GM23338 (cell line): ENCODE data around the gene MPZL1. TPM values are rescaled to one million over a fixed set of nuclear protein-coding genes. Genes with fewer than 3 reads are reported as not detected.

Experiments used
- ATAC-seq: fragments of 200-7000 bp; cut with Tn5 transposase; 3 replicates; pipeline ENCODE4 v1.9.1; 2020
- DNase-seq: peaks from one replicate; pipeline ENCODE4 v3.0.0-alpha.2; 2015; ENCODE audit warnings: low spot score
- H2AFZ ChIP-seq: fragments of 200-600 bp; sonication (generic); 2 replicates; pipeline ENCODE4 v1.8.0; 2016; ENCODE audit warnings: antibody characterized with exemption, mild to moderate bottlenecking, moderate library complexity
- H3F3A ChIP-seq: fragments of 200-600 bp; sonication (generic); replicated peaks from 2 replicates; pipeline ENCODE4 v1.8.0; 2017; ENCODE audit warnings: antibody characterized with exemption, mixed run types, low read depth
- H3K27ac ChIP-seq: fragments of 200-600 bp; sonication (generic); 2 replicates; pipeline ENCODE4 v1.6.1; 2016; ENCODE audit warnings: low read depth
- H3K27me3 ChIP-seq: fragments of 200-600 bp; sonication (generic); 2 replicates; pipeline ENCODE4 v1.8.0; 2016; ENCODE audit warnings: mild to moderate bottlenecking, mixed run types, moderate library complexity; ENCODE audit not compliant: insufficient read depth
- H3K36me3 ChIP-seq: fragments of 200-600 bp; sonication (generic); 2 replicates; pipeline ENCODE4 v1.8.0; 2016; ENCODE audit warnings: mild to moderate bottlenecking; ENCODE audit not compliant: insufficient read depth
- H3K4me1 ChIP-seq: fragments of 200-600 bp; sonication (generic); 2 replicates; pipeline ENCODE4 v1.8.0; 2016; ENCODE audit warnings: mild to moderate bottlenecking, moderate library complexity; ENCODE audit not compliant: insufficient read depth
- H3K4me2 ChIP-seq: fragments of 200-600 bp; sonication (generic); 2 replicates; pipeline ENCODE4 v1.7.1; 2017; ENCODE audit warnings: mixed run types
- H3K4me3 ChIP-seq: fragments of 200-600 bp; sonication (generic); 2 replicates; pipeline ENCODE4 v1.6.1; 2016; ENCODE audit warnings: mixed run types
- H3K79me2 ChIP-seq: fragments of 200-600 bp; sonication (generic); replicated peaks from 2 replicates; pipeline ENCODE4 v1.8.0; 2017; ENCODE audit warnings: mild to moderate bottlenecking; ENCODE audit not compliant: insufficient read depth
- H3K9me2 ChIP-seq: fragments of 200-600 bp; sonication (generic); 2 replicates; pipeline ENCODE4 v1.8.0; 2017; ENCODE audit not compliant: insufficient read depth
- H4K20me1 ChIP-seq: fragments of 200-600 bp; sonication (generic); replicated peaks from 2 replicates; pipeline ENCODE4 v1.8.0; 2017; ENCODE audit warnings: mild to moderate bottlenecking; ENCODE audit not compliant: insufficient read depth
- H3K27ac Mint-ChIP-seq: 2 replicates; pipeline ENCODE4 v1.8.0; 2020; ENCODE audit warnings: inconsistent platforms, mild to moderate bottlenecking, moderate library complexity, mixed read lengths
- H3K27me3 Mint-ChIP-seq: 3 replicates; pipeline ENCODE4 v1.8.0; 2022; ENCODE audit warnings: low read depth, mild to moderate bottlenecking, moderate library complexity, mixed read lengths, inconsistent platforms; ENCODE audit not compliant: insufficient read depth, poor library complexity
- H3K36me3 Mint-ChIP-seq: 3 replicates; pipeline ENCODE4 v1.8.0; 2021; ENCODE audit warnings: low read depth, mild to moderate bottlenecking, inconsistent platforms, moderate library complexity, mixed read lengths
- H3K4me1 Mint-ChIP-seq: 3 replicates; pipeline ENCODE4 v1.8.0; 2020; ENCODE audit warnings: mild to moderate bottlenecking, inconsistent platforms, mixed read lengths
- H3K4me3 Mint-ChIP-seq: 3 replicates; pipeline ENCODE4 v1.8.0; 2021; ENCODE audit warnings: moderate library complexity, mild to moderate bottlenecking, inconsistent platforms, mixed read lengths
- H3K9me3 Mint-ChIP-seq: 3 replicates; pipeline ENCODE4 v1.8.0; 2020; ENCODE audit warnings: moderate library complexity, mild to moderate bottlenecking, inconsistent platforms, mixed read lengths
- EZH2 ChIP-seq: fragments of 200-600 bp; sonication (generic); IDR thresholded peaks from one replicate; pipeline ENCODE4 v1.8.0; 2017; ENCODE audit warnings: antibody characterized with exemption, mild to moderate bottlenecking, low read depth; ENCODE audit not compliant: unreplicated experiment
- EZH2phosphoT487 ChIP-seq: fragments of 200-600 bp; sonication (generic); IDR thresholded peaks from one replicate; pipeline ENCODE4 v1.8.1; 2018; ENCODE audit warnings: antibody characterized with exemption; ENCODE audit not compliant: unreplicated experiment
- JUNB ChIP-seq: IDR thresholded peaks from one replicate; pipeline ENCODE4 v1.6.1; 2016; ENCODE audit warnings: antibody characterized with exemption; ENCODE audit not compliant: unreplicated experiment
- NANOG ChIP-seq: IDR thresholded peaks from 2 replicates; pipeline ENCODE4 v1.6.1; 2016; ENCODE audit warnings: antibody characterized with exemption, borderline replicate concordance
- POLR2AphosphoS5 ChIP-seq: IDR thresholded peaks from 2 replicates; pipeline ENCODE4 v1.6.1; 2016; ENCODE audit warnings: antibody characterized with exemption, low read depth
- STAT1 ChIP-seq: IDR thresholded peaks from one replicate; pipeline ENCODE4 v1.6.1; 2016; ENCODE audit warnings: antibody characterized with exemption; ENCODE audit not compliant: unreplicated experiment
- ZNF114 ChIP-seq: fragments of 250-450 bp; sonication (Bioruptor Pico); IDR thresholded peaks from 2 replicates; pipeline ENCODE4 v1.5.0; 2020; ENCODE audit warnings: mild to moderate bottlenecking, moderate library complexity
- ZNF331 ChIP-seq: fragments of 250-450 bp; sonication (Bioruptor Pico); IDR thresholded peaks from 2 replicates; pipeline ENCODE4 v1.5.0; 2020; ENCODE audit warnings: low read depth, mild to moderate bottlenecking, moderate library complexity
- polyA plus RNA-seq: library from polyadenylated mRNA; unstranded; fragments of >200 nt; fragmentation: Nextera tagmentation; extraction: Ambion mirVana; gene quantifications from 2 replicates; pipeline ENCODE4 v1.2.1, GENCODE V29; 2016
- total RNA-seq: library from RNA; depleted of rRNA; stranded (reverse); fragments of >200 nt; shearing (Covaris generic); gene quantifications from 2 replicates; pipeline ENCODE4 v1.2.3, GENCODE V29; 2014
- TF ChIP-seq, protein P1 (sequence below), 2 experiments: fragments of 200-600 bp in 1 of 2; sonication (generic) in 1 of 2; conservative IDR thresholded peaks; 2 replicates each; pipeline versions ENCODE4 v1.5.1 to v1.6.1; 2016 to 2017; ENCODE audit warnings: antibody characterized with exemption in 2 of 2, low read depth in 2 of 2, mild to moderate bottlenecking in 2 of 2, moderate library complexity in 1 of 2
- TF ChIP-seq, protein P2 (sequence below): fragments of 250-450 bp; sonication (Bioruptor Pico); IDR thresholded peaks from 2 replicates; pipeline ENCODE4 v1.5.0; 2020; ENCODE audit warnings: mild to moderate bottlenecking, moderate library complexity

MPZL1 gene
- total and polyA plus RNA-seq, 2 experiments from 2014 or later: 35.1 to 85.1 TPM

DNA sequence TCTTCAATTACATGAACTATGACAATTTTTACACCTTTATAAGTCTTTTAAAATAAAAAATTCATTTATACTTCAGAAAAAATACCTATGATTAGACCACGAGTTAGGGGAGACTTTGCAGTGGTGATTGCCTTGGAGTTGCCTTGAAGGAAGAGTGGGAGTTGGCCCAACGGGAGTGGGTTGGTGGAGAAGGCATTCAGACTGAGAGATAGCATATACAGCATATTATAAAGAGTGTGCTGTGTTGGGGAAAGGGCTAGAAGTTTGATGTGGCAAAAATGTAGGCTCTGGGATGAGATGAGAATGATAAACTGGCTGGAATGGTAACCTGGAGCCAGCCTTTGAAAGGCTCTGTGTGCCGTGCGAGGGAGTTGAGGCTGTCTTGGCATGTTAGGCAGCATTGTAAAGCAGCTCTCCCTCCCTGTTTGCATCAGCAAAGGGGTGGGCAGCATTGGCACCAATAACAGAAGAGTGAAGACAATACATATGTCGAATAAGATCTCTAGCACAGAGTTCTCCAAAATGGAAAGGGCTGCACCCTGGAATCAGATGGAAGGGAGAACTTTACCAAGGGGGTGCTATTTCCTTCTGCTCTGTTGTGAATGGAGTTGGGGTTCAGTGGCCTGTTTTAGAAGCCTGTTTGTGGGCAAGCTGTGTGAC lies 24.4 kb downstream of the MPZL1 start:
- H2AFZ ChIP-seq: no peak overlapping the region
- H3K27ac Mint-ChIP-seq: peak overlapping the region; percentile 25
- H3K9me3 Mint-ChIP-seq: no peaks in the 10 kb centered on the region
- no peaks in the 10 kb centered on the region for H3K36me3 Mint-ChIP-seq
- H3K27me3 ChIP-seq: no peaks in the 10 kb centered on the region
- H3K79me2 ChIP-seq: peaks cover 99% of the 10 kb centered on the region
- H3K4me3 Mint-ChIP-seq: no peak overlapping the region
- no peak for DNase-seq
- no peak overlapping the region for H3K4me3 ChIP-seq
- no peaks in the 10 kb centered on the region for H3F3A ChIP-seq
- ATAC-seq: peak; percentile 49
- H3K27me3 Mint-ChIP-seq: no peaks in the 10 kb centered on the region
- H3K36me3 ChIP-seq: no peaks in the 10 kb centered on the region
- no peaks in the 10 kb centered on the region for H3K9me2 ChIP-seq
- peaks cover 27% of the 10 kb centered on the region for H3K4me1 Mint-ChIP-seq
- 0 out of 2 replicates have a peak overlapping the region, but pooled peaks have one; percentile 6 for H3K27ac ChIP-seq
- H3K4me2 ChIP-seq: no peak overlapping the region
- H3K4me1 ChIP-seq: peaks cover 38% of the 10 kb centered on the region
- H4K20me1 ChIP-seq: peaks cover 25% of the 10 kb centered on the region
- TF ChIP-seq STAT1: no peak
- TF ChIP-seq, protein P1, sequence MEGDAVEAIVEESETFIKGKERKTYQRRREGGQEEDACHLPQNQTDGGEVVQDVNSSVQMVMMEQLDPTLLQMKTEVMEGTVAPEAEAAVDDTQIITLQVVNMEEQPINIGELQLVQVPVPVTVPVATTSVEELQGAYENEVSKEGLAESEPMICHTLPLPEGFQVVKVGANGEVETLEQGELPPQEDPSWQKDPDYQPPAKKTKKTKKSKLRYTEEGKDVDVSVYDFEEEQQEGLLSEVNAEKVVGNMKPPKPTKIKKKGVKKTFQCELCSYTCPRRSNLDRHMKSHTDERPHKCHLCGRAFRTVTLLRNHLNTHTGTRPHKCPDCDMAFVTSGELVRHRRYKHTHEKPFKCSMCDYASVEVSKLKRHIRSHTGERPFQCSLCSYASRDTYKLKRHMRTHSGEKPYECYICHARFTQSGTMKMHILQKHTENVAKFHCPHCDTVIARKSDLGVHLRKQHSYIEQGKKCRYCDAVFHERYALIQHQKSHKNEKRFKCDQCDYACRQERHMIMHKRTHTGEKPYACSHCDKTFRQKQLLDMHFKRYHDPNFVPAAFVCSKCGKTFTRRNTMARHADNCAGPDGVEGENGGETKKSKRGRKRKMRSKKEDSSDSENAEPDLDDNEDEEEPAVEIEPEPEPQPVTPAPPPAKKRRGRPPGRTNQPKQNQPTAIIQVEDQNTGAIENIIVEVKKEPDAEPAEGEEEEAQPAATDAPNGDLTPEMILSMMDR (conservative IDR thresholded peaks at IDR 0.05; ENCODE audit: low read depth in 2 of 2): peak in 1 of 2 experiments; percentile 15; a peak in 2 of 4 replicates

DNA sequence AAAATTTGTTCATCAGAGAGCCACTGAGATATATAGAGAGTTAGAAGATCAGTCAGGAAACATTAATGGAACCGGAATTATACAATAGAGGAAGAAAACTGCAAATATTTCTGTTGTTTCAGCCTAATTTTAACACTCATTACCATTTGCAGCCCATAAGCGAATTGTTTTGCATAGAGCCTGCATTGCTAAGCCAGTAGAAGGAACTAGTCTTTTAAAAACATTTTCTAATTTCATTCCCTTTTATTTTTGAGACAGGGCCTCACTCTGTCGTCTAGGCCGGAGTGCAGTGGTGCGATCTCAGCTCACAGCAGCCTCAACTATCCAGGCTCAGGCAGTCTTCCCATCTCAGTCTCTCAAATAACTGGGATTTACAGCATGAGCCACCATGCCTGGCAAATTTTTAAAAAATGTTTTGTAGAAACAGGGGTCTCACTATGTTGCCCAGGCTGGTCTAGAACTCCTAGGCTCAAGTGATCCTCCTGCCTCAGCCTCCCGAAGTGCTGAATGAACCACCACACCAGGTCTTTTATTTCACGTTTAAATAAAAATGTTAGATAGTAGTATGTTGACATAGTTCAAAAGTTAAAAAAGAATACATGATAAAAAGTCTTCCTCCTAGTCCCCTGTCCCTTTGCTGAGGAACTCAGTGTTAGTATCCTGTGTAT lies 25.3 kb downstream of the MPZL1 start:
- Histone ChIP-seq H3K9me2 (no peaks in the 10 kb centered on the region), H3K4me1 (peaks cover 32% of the 10 kb centered on the region), H3K27ac (no peak overlapping the region), H3K36me3 (no peaks in the 10 kb centered on the region), H3K4me3 (no peak overlapping the region), H4K20me1 (peaks cover 18% of the 10 kb centered on the region), H3K79me2 (peaks cover 99% of the 10 kb centered on the region), H2AFZ (no peak overlapping the region), H3K4me2 (no peak overlapping the region), H3F3A (no peaks in the 10 kb centered on the region), H3K27me3 (no peaks in the 10 kb centered on the region)
- H3K4me1 Mint-ChIP-seq: peaks cover 27% of the 10 kb centered on the region
- ATAC-seq (no peak), DNase-seq (no peak)
- H3K27ac Mint-ChIP-seq: no peak overlapping the region
- H3K9me3 Mint-ChIP-seq: no peaks in the 10 kb centered on the region
- no peaks in the 10 kb centered on the region for H3K27me3 Mint-ChIP-seq
- H3K4me3 Mint-ChIP-seq: no peak overlapping the region
- no peaks in the 10 kb centered on the region for H3K36me3 Mint-ChIP-seq
- TF ChIP-seq, protein P2, sequence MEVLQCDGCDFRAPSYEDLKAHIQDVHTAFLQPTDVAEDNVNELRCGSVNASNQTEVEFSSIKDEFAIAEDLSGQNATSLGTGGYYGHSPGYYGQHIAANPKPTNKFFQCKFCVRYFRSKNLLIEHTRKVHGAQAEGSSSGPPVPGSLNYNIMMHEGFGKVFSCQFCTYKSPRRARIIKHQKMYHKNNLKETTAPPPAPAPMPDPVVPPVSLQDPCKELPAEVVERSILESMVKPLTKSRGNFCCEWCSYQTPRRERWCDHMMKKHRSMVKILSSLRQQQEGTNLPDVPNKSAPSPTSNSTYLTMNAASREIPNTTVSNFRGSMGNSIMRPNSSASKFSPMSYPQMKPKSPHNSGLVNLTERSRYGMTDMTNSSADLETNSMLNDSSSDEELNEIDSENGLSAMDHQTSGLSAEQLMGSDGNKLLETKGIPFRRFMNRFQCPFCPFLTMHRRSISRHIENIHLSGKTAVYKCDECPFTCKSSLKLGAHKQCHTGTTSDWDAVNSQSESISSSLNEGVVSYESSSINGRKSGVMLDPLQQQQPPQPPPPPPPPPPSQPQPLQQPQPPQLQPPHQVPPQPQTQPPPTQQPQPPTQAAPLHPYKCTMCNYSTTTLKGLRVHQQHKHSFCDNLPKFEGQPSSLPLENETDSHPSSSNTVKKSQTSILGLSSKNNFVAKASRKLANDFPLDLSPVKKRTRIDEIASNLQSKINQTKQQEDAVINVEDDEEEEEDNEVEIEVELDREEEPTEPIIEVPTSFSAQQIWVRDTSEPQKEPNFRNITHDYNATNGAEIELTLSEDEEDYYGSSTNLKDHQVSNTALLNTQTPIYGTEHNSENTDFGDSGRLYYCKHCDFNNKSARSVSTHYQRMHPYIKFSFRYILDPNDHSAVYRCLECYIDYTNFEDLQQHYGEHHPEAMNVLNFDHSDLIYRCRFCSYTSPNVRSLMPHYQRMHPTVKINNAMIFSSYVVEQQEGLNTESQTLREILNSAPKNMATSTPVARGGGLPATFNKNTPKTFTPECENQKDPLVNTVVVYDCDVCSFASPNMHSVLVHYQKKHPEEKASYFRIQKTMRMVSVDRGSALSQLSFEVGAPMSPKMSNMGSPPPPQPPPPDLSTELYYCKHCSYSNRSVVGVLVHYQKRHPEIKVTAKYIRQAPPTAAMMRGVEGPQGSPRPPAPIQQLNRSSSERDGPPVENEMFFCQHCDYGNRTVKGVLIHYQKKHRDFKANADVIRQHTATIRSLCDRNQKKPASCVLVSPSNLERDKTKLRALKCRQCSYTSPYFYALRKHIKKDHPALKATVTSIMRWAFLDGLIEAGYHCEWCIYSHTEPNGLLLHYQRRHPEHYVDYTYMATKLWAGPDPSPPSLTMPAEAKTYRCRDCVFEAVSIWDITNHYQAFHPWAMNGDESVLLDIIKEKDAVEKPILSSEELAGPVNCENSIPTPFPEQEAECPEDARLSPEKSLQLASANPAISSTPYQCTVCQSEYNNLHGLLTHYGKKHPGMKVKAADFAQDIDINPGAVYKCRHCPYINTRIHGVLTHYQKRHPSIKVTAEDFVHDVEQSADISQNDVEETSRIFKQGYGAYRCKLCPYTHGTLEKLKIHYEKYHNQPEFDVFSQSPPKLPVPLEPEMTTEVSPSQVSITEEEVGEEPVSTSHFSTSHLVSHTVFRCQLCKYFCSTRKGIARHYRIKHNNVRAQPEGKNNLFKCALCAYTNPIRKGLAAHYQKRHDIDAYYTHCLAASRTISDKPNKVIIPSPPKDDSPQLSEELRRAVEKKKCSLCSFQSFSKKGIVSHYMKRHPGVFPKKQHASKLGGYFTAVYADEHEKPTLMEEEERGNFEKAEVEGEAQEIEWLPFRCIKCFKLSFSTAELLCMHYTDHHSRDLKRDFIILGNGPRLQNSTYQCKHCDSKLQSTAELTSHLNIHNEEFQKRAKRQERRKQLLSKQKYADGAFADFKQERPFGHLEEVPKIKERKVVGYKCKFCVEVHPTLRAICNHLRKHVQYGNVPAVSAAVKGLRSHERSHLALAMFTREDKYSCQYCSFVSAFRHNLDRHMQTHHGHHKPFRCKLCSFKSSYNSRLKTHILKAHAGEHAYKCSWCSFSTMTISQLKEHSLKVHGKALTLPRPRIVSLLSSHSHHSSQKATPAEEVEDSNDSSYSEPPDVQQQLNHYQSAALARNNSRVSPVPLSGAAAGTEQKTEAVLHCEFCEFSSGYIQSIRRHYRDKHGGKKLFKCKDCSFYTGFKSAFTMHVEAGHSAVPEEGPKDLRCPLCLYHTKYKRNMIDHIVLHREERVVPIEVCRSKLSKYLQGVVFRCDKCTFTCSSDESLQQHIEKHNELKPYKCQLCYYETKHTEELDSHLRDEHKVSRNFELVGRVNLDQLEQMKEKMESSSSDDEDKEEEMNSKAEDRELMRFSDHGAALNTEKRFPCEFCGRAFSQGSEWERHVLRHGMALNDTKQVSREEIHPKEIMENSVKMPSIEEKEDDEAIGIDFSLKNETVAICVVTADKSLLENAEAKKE (CRISPR knock-in tag): no peak
- TF ChIP-seq JUNB (no peak), EZH2 (no peak), NANOG (no peak), ZNF114 (no peak), ZNF331 (CRISPR knock-in tag) (no peak), EZH2phosphoT487 (no peak), POLR2AphosphoS5 (no peak)
- TF ChIP-seq, protein P1 (conservative IDR thresholded peaks at IDR 0.05; ENCODE audit: low read depth in 2 of 2): no peak
